ENCODE results near the gene ADTRP.

DNA sequence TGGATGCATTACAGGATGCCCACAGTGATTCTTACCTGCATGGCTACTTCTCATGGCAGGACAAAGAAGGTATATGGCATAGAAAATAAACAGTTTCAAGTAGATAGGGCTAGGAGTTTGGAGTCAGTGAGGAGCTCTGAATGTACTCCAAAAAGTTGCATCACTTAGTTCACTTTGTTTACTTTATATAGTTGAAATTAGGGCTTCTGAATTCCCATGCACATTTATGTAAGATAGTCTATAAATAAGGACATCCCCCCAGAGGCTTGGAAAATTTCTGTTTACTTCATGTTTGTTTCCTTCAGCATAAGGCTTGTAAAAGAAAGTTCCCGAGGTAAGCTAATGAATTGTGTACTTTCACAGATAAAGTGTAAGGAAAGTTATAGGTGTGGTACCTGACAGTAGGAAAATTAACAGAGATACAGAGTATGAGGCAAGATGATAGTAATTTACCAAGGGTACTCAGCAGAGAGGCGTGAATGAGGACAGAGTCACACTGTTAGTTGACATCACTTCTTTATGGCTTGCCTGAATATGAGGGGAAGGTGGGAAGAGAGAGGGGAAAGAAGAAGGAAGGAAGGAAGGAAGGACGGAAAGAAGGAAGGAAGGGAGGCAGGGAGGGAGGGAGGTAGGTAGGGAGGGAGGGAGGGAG is 51.1 kb downstream of the ADTRP start:
- TF ChIP-seq POLR2A (IDR thresholded peaks at IDR 0.05) (no peak), EP300 (IDR thresholded peaks at IDR 0.05) (no peak)
- TF ChIP-seq, protein P1, sequence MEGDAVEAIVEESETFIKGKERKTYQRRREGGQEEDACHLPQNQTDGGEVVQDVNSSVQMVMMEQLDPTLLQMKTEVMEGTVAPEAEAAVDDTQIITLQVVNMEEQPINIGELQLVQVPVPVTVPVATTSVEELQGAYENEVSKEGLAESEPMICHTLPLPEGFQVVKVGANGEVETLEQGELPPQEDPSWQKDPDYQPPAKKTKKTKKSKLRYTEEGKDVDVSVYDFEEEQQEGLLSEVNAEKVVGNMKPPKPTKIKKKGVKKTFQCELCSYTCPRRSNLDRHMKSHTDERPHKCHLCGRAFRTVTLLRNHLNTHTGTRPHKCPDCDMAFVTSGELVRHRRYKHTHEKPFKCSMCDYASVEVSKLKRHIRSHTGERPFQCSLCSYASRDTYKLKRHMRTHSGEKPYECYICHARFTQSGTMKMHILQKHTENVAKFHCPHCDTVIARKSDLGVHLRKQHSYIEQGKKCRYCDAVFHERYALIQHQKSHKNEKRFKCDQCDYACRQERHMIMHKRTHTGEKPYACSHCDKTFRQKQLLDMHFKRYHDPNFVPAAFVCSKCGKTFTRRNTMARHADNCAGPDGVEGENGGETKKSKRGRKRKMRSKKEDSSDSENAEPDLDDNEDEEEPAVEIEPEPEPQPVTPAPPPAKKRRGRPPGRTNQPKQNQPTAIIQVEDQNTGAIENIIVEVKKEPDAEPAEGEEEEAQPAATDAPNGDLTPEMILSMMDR (IDR thresholded peaks at IDR 0.05): no peak

Measured in ovary (tissue), 3 donors.